Gastrocnemius medialis (tissue), 4 donors: ENCODE results near the gene NFASC. TPM values are rescaled to one million over a fixed set of nuclear protein-coding genes. Genes with fewer than 3 reads are reported as not detected.

Experiments used
- ATAC-seq, 2 donors: fragments of 150-250 bp; one replicate each; pipeline ENCODE4 v1.9.1; 2016
- DNase-seq, 2 donors: peaks; one replicate each; pipeline ENCODE4 v3.0.0-alpha.2; 2019
- H3K27ac ChIP-seq, 4 donors: fragments of 200-600 bp; sonication (generic); 1 replicate in 1 of 4; 2 replicates in 3 of 4; pipeline ENCODE4 v1.5.1; 2016 to 2018; ENCODE audit warnings: mild to moderate bottlenecking in 2 of 4, moderate library complexity in 1 of 4
- H3K27me3 ChIP-seq, 3 donors: fragments of 200-600 bp; sonication (generic) in 2 of 3; 1 replicate in 1 of 3; 2 replicates in 2 of 3; pipeline versions ENCODE4 v1.5.1 to v1.6.0; 2016 to 2019; ENCODE audit warnings: mild to moderate bottlenecking in 1 of 3, moderate library complexity in 1 of 3
- H3K36me3 ChIP-seq, 2 donors: fragments of 200-600 bp; sonication (generic) in 1 of 2; one replicate each; pipeline ENCODE4 v1.5.1; 2017 to 2018
- H3K4me1 ChIP-seq, 2 donors: fragments of 200-600 bp; sonication (generic) in 1 of 2; one replicate each; pipeline ENCODE4 v1.5.1; 2016 to 2017; ENCODE audit warnings: mild to moderate bottlenecking in 2 of 2
- H3K4me3 ChIP-seq, 4 donors: fragments of 200-600 bp; sonication (generic) in 3 of 4; 1 replicate in 1 of 4; 2 replicates in 3 of 4; pipeline ENCODE4 v1.5.1; 2016 to 2019; ENCODE audit warnings: mild to moderate bottlenecking in 2 of 4
- H3K9me3 ChIP-seq, 3 donors: fragments of 200-600 bp; sonication (generic) in 2 of 3; 1 replicate in 1 of 3; 2 replicates in 2 of 3; pipeline ENCODE4 v1.5.1; 2016 to 2019
- CTCF ChIP-seq, 5 experiments: fragments of 450-650 bp in 3 of 5; fragments of 200-600 bp in 2 of 5; sonication (generic) in 2 of 5; IDR thresholded peaks in 4 of 5; conservative IDR thresholded peaks in 1 of 5; 1 replicate in 4 of 5; 2 replicates in 1 of 5; pipeline ENCODE4 v1.5.1; 2016 to 2019; ENCODE audit warnings: antibody characterized with exemption in 5 of 5, mild to moderate bottlenecking in 3 of 5, moderate library complexity in 3 of 5
- POLR2A ChIP-seq, 2 donors: fragments of 450-650 bp; IDR thresholded peaks; one replicate each; pipeline ENCODE4 v1.6.1; 2017; ENCODE audit warnings: antibody characterized with exemption in 2 of 2, mild to moderate bottlenecking in 2 of 2, moderate library complexity in 2 of 2
- in situ Hi-C, 4 donors: fragments of 200-750 bp; cut with MboI; loops; one replicate each; pipeline versions ENCODE4 v1.15.0 to v1.8.0; 2017; ENCODE audit warnings: low sequenced_read_pairs in 4 of 4
- intact Hi-C: fragments of 100-400 bp; cut with DNase I; formaldehyde crosslinking; loops from one replicate; pipeline ENCODE4 v1.15.1; 2023; ENCODE audit warnings: low total_unique reads
- total RNA-seq, 4 donors: library from RNA; depleted of rRNA; stranded (reverse); fragments of >200 nt; gene quantifications; one replicate each; pipeline versions ENCODE4 v1.1.0 to v1.2.3, GENCODE V29; 2016

Gene NFASC
- total RNA-seq, 4 donors from 2014 or later, result 0.75 to 4.7 (median 2.4) TPM

DNA sequence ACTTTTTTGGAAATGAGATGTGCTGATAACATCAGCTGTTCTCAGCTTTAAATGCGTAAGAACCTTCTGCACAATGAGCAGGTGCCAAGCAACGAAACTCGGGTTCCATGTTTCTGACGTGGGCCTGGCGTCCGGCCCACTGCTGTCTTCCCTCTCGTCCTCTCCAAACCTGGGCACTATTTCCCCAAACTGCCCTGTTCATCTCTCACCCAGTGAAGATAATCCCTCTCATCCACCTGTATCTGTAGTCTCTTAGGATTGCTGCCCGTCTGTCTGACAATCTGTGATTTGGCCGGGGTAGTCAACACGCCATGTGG lies 122.3 kb downstream of the NFASC start:
- Histone ChIP-seq H3K9me3 (no peaks in the 10 kb centered on the region), H3K36me3 (no peaks in the 10 kb centered on the region), H3K27me3 (peaks cover 0 to 2% (median 0%) of the 10 kb centered on the region in 3 donors), H3K4me1 (no peaks in the 10 kb centered on the region), H3K27ac (no peak overlapping the region), H3K4me3 (no peak overlapping the region)
- TF ChIP-seq CTCF (IDR thresholded peaks at IDR 0.05 in 4 of 5, conservative IDR thresholded peaks at IDR 0.05 in 1 of 5), result no peak
- TF ChIP-seq POLR2A (IDR thresholded peaks at IDR 0.05), result no peak
- ATAC-seq (no peak), DNase-seq (no peak)
- in situ Hi-C loops (loop anchor here in 1 of 4 donors (25.0 kb wide), 1 partner anchor 269 kb away; no protein-coding TSS in a partner anchor), intact Hi-C loops (loop anchor here (5.0 kb wide), 1 partner anchor 69 kb away; no protein-coding TSS in a partner anchor)

- no peaks in the 10 kb centered on the region for H3K9me3 ChIP-seq
- H3K4me1 ChIP-seq, result no peaks in the 10 kb centered on the region
- intact Hi-C loops (loop anchor here (5.0 kb wide), 1 partner anchor 68 kb away; no protein-coding TSS in a partner anchor), in situ Hi-C loops (loop anchor here in 1 of 4 donors (25.0 kb wide), 1 partner anchor 268 kb away; no protein-coding TSS in a partner anchor)
- DNase-seq, result no peak
- peaks cover 0 to 2% (median 0%) of the 10 kb centered on the region in 3 donors for H3K27me3 ChIP-seq
- no peak overlapping the region for H3K4me3 ChIP-seq
- no peaks in the 10 kb centered on the region for H3K36me3 ChIP-seq
- no peak for TF ChIP-seq POLR2A (IDR thresholded peaks at IDR 0.05)
- no peak for TF ChIP-seq CTCF (IDR thresholded peaks at IDR 0.05 in 4 of 5, conservative IDR thresholded peaks at IDR 0.05 in 1 of 5)
- ATAC-seq, result no peak
- no peak overlapping the region for H3K27ac ChIP-seq
Observed at GRCh38 chr1:204994086-204994862, 123.6 kb downstream of the NFASC start.

GRCh38 chr1:204996981-204997380 lies 126.3 kb downstream of the NFASC start:
- DNase-seq (no peak), ATAC-seq (no peak)
- H3K27me3 ChIP-seq, result no peaks in the 10 kb centered on the region
- H3K4me3 ChIP-seq, result no peak overlapping the region
- H3K36me3 ChIP-seq, result no peaks in the 10 kb centered on the region
- intact Hi-C loops, result no loop called here
- H3K27ac ChIP-seq, result no peak overlapping the region
- H3K9me3 ChIP-seq, result no peaks in the 10 kb centered on the region
- TF ChIP-seq CTCF (IDR thresholded peaks at IDR 0.05 in 4 of 5, conservative IDR thresholded peaks at IDR 0.05 in 1 of 5) (no peak), POLR2A (IDR thresholded peaks at IDR 0.05) (no peak)
- H3K4me1 ChIP-seq, result no peaks in the 10 kb centered on the region
- in situ Hi-C loops, result loop anchor here in 1 of 4 donors (25.0 kb wide), 1 partner anchor 265 kb away; no protein-coding TSS in a partner anchor

GRCh38 chr1:204997591-204998355 lies 127.1 kb downstream of the NFASC start:
- intact Hi-C loops, result no loop called here
- Histone ChIP-seq H3K27me3 (no peaks in the 10 kb centered on the region), H3K27ac (no peak overlapping the region), H3K36me3 (no peaks in the 10 kb centered on the region), H3K4me3 (no peak overlapping the region), H3K4me1 (no peaks in the 10 kb centered on the region), H3K9me3 (no peaks in the 10 kb centered on the region)
- ATAC-seq, result no peak
- TF ChIP-seq CTCF (IDR thresholded peaks at IDR 0.05 in 4 of 5, conservative IDR thresholded peaks at IDR 0.05 in 1 of 5) (no peak), POLR2A (IDR thresholded peaks at IDR 0.05) (no peak)
- no peak for DNase-seq
- in situ Hi-C loops, result loop anchor here in 1 of 4 donors (25.0 kb wide), 1 partner anchor 265 kb away; no protein-coding TSS in a partner anchor
